LHCN-M2 (cell line): ENCODE data around the gene CDC27. TPM values are rescaled to one million over a fixed set of nuclear protein-coding genes. Genes with fewer than 3 reads are reported as not detected.
"Not testable (repeated sequence)": the region's sequence is repeated elsewhere in the genome, so short reads cannot be mapped to it uniquely, and the experiment has no call there.

Source experiments
- DNase-seq: peaks from one replicate; pipeline ENCODE4 v3.0.0-alpha.2; 2012; ENCODE audit warnings: low read depth
- total RNA-seq: library from RNA; depleted of rRNA; stranded (reverse); fragments of >200 nt; gene quantifications from 2 replicates; pipeline ENCODE4 v1.2.3, GENCODE V29; 2014

Gene CDC27
- total RNA-seq, 1 experiment from 2014 or later, result 100 TPM

DNA sequence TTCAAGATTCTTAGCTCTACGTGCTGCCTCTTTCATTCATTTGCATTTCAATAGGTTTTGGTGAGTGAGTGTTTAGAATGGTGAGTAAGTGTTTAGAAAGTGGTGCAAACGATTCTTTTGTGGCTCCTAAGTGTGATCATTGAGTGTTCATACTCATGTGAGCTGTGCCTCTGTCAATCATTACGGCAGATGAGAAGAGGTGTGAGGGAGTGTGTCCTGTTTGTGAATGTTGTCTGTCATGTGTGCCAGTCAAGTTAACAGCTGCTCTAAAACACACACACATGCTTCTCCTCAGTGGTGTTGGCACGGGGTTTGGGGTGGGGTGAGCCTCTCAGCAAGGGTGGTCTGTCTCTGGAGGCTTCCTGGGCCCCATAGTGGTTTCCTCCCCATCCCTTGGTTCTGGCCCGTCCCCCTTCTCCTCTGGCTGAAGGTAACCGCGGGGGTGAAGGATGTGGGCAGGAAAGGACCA, 31.5 kb upstream of the CDC27 start:
- no peak for DNase-seq

DNA sequence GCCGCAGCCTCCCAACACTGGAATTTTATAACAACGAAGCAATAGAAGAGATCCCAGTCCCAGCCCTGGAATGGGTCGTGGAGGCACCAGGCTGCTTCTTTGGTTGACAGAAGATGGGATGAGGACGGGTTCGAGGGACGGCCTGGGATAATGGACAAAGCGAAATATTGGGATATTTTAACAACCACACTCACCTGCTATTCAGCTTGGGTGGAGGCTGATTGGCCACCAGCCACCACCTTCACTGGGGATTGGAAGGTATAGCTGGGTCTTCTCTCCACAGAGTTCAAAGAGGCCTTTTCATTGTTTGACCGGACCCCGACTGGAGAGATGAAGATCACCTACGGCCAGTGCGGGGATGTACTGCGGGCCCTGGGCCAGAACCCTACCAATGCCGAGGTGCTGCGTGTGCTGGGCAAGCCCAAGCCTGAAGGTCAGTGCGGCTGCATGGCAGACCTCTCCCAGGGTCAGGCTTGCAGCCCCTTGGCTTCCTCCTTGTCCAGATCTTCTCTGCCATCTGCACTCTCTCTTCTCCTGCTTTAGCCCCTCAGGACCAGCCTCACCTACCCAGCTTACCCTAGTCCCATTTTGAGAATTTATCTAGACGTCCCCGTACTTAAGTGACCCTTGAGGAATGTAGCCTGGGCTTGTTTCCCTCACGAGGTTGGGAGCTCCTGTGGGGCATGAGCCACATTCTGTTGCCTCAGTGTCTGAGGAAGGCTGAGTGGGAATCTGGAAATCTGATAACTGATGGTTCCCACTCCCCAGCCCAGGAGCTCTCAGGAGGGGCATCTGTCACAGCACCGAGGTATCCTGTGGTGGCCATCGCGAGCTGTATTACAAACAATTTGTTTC, 30.8 kb upstream of the CDC27 start:
- DNase-seq, result no peak

DNA sequence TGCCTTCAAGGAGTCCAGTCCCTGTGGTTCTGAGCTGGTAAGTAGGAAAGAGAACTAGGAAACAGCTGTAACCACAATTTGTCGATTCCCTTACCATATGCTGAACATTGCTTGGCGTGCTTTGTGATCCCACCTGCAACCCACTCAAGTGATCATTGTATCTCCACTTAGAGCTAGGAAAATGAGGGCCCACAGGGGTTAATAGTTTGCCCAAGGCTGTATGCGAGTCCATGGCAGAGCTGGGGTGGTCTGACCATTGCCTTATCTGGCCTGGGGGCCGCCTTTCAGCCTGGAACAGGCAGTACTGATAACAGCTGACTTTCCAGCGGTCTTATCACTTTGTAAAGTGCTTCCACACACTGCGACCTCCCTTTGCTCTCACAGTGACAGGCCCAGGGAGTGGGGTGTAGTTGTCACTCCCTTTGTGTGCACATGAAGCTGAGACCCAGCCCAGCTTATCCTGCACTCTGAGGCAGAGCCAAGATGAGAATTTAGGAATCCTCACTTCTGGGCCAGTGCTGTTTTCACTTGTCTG, 29.9 kb upstream of the CDC27 start:
- no peak for DNase-seq

DNA sequence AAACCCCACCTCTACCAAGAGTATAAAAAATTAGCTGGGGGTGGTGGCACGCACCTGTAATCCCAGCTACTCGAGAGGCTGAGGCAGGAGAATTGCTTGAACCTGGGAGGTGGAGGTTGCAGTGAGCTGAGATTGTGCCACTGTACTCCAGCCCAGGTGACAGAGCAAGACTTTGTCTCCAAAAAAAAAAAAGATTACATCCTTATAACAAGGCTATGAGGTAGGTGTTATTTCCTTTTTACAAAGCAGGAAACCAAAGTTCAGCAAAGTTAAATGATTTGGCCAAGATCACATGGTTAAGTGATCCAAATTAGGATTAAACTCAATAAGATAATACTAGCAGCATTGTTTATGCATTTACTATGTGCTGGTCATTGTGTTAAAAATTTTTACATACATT, 28.2 kb upstream of the CDC27 start:
- DNase-seq, result not testable (repeated sequence)

DNA sequence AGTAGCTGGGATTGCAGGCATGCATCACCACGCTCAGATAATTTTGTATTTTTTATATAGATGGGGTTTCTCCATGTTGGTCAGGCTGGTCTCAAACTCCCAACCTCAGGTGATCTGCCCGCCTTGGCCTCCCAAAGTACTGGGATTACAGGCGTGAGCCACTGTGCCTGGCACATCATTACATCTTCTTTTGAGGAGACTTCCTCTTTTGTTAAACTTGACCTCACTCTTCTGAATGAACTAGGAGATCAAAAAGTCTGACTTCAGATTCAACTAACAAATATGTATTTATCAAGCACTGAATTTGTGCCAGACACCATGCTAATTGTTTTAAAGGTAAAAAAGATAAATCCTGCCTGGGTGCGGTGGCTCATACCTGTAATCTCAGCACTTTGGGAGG, 27.7 kb upstream of the CDC27 start:
- not testable (repeated sequence) for DNase-seq

DNA sequence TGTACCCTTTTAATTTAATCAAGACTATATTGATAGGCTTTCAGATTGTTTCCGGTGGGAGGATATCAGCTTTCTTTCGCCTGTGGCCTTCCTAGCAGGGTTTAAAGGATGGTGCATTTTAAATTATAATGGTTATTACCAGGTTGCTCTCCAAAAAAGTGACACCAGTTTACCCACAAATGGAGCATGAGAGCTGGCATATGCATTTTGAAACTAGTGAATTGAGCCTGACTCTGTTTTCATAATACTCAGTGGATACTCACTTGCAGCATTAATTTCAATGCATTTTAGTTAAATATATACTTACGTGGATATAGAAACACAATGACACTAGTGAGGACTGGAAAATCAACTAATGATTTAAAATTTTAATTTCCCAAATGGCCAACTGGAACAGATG, 25.8 kb upstream of the CDC27 start:
- no peak for DNase-seq

DNA sequence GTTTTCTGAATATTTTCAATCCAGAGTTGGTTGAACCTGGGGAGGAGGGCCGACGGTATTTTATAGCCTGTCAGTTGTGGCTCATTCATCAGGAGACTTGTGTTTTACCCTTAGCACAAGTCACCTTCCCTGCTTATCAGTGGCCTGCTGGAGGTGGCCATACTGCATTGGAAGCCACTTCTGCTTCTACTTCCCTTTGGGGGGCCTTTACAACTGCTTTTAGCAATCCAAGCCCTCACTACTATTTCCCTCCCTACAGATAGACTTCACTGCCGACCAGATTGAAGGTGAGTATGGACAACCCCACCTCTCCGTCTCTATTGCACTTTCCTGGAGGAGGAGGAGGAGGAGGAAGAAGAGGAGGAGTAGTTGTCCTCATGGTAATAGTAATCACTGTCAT, 24.4 kb upstream of the CDC27 start:
- no peak for DNase-seq

DNA sequence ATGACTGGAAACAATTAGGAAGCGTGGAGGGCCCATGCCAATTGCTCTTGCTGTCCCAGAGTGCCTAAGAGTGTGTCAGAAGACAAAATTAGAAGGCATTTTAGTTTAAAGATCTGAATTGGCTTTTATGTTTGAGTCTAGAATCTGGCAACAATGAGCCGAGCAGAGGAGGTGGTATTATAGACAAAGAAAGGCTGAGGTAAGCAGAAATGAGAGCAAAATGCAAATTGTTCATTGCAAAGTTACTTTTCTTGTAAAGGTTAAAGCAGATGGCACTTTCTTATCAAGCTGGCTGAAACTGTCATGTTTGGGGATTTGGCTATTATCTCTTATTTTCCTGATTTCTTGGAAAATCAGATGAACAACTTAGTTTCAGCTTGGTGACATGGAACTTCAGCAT, 23.4 kb upstream of the CDC27 start:
- no peak for DNase-seq

DNA sequence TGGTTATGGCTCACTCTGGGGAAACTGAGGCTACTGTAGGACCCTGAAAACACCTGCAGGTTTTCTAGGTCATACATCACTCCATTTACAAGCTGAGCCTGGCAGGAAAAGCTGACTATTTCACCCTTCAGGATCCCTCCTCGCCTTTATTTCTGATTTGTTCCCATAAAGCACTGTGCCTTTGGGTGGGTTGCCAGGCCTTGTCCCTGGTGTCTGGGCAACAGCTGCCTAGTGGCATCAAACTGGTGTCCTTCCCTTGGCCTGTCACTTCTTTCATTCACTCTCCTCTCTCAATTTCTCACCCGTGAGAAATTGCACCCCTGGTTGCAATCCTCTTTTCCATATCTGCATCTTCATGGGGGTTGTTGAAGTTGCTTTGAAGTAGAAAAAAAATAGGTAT, 21.7 kb upstream of the CDC27 start:
- no peak for DNase-seq

DNA sequence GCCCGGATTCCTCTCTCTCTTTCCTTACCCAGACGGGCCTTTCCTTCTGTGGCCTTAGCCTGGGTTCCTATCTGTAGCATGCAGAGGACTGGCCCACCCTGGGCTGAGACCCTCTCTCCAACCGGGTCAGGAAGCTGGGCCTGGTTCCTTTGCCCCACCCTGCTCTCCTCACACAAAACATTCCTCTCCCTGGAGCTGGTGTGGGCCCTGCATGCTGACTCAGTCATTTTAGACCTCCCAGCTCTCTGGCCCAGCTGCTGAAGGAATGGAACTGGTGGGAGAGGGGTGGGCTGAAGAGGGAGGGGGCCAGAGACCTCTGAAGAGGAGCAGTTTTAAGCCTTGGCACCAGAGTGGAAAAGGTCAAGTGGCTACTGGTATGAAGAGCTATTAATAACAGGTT, 21.0 kb upstream of the CDC27 start:
- no peak for DNase-seq

DNA sequence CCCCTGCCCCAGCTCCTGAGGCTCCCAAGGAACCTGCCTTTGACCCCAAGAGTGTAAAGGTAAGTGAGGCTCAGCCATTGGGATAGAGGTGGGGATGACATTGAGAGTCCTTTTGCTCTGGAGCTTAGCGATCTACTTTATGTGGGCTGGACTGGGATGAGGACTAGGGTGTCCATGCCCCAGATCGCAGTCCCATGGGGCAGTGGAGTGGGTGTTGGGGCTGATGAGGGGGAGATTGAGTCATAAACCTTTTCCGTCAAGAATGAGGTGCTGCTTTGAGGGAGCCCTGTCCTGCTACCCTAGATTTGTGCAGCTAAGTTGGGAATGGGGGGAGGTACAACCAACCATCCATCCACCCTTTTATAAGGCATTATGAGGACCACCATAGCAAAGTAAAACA, 20.4 kb upstream of the CDC27 start:
- no peak for DNase-seq

DNA sequence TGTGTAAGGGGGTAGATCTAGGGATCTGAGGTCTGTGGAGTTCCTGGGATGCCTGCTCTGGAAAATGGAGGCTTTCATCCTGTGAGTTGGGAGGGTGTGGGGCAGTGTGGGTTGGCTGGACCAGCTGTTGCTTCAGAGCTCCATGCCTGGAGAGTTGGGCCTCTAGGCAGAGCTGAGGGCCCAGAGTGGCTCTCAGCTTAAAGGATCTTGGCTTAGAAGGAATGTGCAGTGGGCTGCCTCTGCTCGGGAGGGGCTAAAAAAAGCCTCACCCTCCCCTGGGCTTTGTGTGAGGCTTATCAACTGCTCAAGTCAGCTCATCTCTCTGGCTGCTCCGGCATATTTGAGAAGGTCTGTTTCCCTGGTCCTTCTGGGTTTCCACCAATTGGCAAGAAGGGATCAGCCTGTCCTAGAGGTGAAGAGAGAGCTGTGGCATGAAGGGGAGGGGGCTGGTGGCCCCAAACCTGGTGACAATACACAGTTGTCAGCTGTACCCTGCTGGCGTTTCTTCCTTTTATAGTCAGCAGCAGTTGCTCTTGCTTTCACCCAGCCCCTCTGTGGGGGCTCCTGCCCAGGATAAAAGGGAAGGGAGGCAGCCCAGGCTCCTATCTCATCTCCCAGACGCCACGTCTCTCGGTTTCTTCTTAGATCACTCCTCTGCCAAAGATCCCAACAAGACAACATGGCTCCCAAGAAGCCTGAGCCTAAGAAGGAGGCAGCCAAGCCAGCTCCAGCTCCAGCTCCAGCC, 19.8 kb upstream of the CDC27 start, which contains the start of gene MYL4:
Gene MYL4, plus strand, starts transcription at position 605 of the 745 bp plus-strand sequence. Its CDS starts 75 bp downstream, at position 680.
- peak; percentile 62 for DNase-seq

DNA sequence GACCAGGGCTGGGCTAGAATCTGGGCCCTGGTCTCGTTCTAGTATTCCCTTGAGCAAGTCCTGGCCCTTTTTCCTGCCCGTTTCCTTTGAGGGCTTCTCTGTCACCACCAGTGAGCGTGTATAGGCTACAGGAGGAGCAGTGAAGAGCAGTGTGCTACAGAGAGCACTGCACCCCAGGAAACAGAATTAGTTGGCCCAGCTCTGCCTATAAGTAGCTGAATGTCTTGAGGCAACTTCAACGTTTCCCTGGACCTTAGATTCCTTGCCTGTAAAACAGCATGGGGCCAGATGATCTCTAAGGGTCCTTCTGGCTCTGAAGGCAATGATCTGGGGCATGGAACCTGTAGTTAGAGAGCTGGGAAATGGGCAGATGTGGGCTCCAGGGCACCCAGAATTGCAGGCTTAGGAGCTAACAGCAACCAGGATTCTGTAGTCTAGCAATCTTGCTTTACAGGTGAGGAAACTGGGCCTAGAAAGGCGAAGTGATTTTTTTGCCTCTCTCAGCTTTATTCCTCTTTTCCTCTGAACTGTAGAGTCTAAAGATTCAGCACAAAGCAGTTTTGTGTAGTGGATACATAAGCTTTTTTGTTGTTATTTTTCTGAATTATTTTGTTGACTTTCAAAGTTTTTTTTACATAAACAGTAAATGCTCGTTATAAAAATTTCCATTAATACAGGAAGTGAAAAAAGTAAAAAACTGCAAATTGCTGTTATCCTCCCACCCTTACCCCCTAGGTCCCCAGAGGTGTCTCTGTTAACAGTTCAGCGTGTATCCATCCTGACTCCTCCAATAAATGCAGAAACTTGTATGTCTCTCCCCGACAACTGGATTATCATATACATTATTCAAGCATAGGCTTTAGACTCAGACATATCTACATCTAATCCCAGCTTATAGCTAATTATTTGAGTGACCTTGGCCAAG, 18.3 kb upstream of the CDC27 start:
- DNase-seq, result no peak

DNA sequence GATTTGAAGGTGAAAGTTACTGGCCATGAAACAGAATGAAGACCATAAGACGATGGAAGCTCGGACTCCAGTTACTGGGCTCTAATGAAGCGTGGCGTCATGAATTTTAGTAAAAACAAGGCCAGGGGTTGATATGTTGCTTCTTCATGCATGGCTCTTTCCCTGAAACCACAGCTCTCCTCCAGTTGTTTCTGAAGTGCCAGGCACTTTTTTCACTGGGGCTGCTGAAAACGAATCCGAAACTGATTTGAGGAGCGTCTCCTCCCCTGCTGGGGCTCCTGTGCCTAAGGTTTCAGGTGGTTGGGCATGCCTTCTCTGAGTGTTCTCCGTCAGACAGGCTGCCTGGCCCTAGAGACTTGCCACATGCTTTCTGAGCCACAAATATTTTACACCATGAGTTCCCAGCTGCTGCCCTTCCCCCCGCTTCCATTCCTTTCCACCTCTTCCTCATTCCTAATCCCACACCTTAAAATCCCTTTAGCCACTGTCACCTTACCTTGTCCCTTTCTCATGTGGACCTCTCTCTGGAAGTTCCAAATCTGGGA, 16.4 kb upstream of the CDC27 start:
- DNase-seq, result peak; percentile 92

DNA sequence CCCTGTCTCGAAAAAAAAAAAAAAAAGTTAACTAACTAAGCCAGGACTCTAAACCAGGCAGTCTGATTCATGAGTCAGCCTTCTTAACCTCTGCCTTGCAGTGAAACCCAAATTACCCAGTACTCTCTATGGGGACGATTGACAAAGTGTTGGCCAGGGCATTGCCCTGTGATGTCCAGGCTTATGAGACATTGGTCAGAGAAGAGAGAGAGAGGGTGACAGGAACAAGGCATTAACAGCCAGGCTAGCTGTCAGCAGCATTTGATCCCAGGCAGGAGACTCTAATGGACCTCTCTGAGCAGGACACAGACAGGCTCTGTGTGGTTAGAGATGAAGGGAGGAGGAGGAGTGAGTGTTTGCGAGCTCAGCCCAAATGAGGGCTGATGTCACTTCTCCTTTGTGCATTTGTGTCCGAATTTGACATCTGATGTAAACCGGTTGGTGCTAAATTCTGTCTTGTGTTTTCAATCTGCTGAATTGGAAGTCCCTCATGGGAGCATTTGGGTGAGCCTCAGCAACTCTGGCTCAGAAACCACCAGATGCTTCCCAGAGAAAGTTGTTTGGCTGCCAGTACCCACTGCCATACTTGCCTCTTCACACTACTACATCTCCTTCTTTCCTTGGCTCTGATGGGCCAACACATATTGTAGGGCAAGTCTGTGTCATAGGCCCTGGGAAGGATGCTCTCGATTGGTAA, 15.8 kb upstream of the CDC27 start:
- DNase-seq, result peak; percentile 71

DNA sequence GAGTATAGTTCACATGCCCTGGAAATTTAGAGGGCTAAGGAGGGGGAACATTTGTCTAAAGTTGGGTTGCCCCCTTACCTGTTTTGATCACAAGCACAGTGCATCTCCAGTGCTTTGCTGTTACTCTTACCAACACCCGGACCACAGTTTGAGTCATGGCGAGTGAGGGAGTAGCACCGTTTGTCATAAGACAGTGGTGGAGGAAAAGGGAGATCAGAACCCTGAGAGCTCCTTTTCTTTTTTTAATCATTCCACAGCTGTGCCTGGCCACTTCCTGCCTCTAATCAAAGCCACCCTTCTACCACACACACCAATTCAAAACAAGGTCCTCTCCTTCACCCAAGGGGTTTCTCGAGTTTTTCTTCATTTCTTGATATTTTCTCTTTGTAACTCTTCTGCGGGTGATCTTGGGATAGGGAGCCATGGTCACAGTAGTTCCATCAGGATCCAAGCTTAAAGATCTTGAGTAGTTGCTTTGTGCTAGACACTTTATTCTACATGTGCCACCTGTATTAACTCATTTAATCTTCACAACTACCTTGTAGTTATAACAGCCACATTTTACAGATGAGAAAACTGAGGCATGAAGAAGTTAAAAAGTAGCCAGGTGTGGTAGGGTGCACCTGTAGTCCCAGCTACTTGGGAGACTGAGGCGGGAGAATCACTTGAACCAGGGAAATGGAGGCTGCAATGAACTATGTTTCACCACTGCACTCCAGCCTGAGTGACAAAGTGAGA, 15.1 kb upstream of the CDC27 start:
- peak; percentile 83 for DNase-seq

DNA sequence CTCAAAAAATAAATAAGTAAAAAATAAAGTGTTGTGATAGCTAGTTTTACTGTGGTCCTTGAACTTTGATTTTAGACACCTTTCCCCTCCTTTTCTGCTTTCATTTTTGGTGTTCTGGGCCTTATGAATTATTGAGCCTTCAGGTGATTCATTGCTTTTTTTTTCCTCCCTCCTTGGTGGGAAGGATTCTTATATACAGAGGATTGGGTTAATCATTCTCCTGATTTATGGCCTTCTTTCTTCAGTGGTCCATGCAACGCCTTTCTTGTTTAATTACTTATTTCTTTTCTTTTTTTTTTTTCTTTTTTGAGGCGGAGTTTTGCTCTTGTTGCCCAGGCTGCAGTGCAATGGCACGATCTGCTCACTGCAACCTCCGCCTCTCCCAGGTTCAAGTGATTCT, 12.1 kb upstream of the CDC27 start:
- DNase-seq, result no peak

DNA sequence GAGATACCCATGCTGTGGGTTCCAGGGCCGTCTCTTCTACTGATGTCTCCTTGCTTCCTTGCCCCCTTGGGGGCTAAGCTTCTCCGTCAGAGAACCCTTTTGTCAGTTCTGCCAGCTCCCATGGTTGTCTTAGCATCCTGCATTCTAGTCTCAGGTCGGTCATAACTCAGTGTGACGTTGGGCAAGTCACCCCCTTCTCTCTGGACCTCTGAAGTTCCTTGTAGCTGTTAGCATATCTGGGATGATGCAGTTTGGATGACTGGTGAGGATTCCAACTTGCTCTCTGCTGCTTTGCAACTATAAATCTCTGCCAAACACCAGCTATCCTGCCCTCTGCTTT, 11.2 kb upstream of the CDC27 start:
- no peak for DNase-seq

DNA sequence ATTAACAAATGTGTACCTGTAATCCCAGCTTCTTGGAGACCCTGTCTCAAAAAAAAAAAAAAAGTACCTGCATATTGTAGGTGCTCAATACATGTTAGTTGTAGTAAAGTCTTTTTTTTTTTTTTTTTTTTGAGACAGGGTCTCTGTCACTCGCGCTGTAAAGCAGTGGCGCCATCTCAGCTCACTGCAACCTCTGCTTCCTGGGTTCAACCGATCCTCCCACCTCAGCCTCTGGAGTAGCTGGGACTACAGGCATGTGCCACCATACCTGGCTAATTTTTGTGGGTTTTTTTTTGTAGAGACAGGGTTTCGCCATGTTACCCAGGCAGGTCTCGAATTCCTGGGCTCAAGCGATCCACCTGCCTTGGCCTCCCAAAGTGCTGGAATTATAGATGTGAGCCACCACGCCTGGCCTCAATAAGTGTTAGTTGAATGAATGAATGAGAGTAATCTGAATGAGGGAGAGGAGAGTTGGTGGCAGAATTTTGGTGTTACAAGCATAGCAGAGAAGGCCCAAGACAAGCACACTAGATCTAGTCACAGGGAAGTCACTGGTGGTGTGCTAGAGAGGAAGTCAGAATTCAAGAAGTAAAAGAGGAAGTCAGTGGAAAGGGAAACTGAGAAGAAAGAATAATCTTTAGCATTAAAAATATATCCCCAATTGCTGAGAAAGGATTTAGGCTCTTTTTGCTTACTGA, 10.7 kb upstream of the CDC27 start:
- DNase-seq, result no peak
